H9 (cell line): ENCODE data around the gene ACER3. TPM values are rescaled to one million over a fixed set of nuclear protein-coding genes. Genes with fewer than 3 reads are reported as not detected.

Source experiments
- DNase-seq: peaks from one replicate; pipeline ENCODE4 v3.0.0-alpha.2; 2017
- H2AFZ ChIP-seq: one replicate; pipeline ENCODE4 v1.6.1; 2013; ENCODE audit warnings: mild to moderate bottlenecking, low read length, control low read depth, moderate library complexity
- H2AK5ac ChIP-seq: 2 replicates; pipeline ENCODE4 v1.6.1; 2013; ENCODE audit warnings: low read length, control low read depth, mixed read lengths; ENCODE audit not compliant: insufficient read length
- H2BK120ac ChIP-seq: one replicate; pipeline ENCODE4 v1.6.1; 2013; ENCODE audit warnings: low read depth, mild to moderate bottlenecking, low read length, control low read depth, inconsistent platforms; ENCODE audit not compliant: poor library complexity, severe bottlenecking
- H2BK12ac ChIP-seq: 2 replicates; pipeline ENCODE4 v1.6.1; 2013; ENCODE audit warnings: low read length, control low read depth, mixed read lengths, low read depth; ENCODE audit not compliant: insufficient read length
- H2BK15ac ChIP-seq: 2 replicates; pipeline ENCODE4 v1.6.1; 2013; ENCODE audit warnings: low read depth, low read length, control low read depth
- H2BK20ac ChIP-seq: one replicate; pipeline ENCODE4 v1.6.1; 2013; ENCODE audit warnings: low read depth, mild to moderate bottlenecking, low read length, control low read depth, inconsistent platforms; ENCODE audit not compliant: poor library complexity, severe bottlenecking
- H2BK5ac ChIP-seq: 2 replicates; pipeline ENCODE4 v1.6.1; 2013; ENCODE audit warnings: low read length, control low read depth, mixed read lengths; ENCODE audit not compliant: insufficient read length
- H3K14ac ChIP-seq: 2 replicates; pipeline ENCODE4 v1.6.1; 2013; ENCODE audit warnings: low read length, control low read depth; ENCODE audit not compliant: insufficient read depth
- H3K18ac ChIP-seq: 2 replicates; pipeline ENCODE4 v1.6.1; 2013; ENCODE audit warnings: low read depth, mild to moderate bottlenecking, mixed read lengths, low read length, control low read depth; ENCODE audit not compliant: insufficient read length
- H3K23ac ChIP-seq: 2 replicates; pipeline ENCODE4 v1.6.1; 2013; ENCODE audit warnings: low read length, control low read depth, mixed read lengths, low read depth; ENCODE audit not compliant: insufficient read length
- H3K23me2 ChIP-seq: 2 replicates; pipeline ENCODE4 v1.6.1; 2013; ENCODE audit warnings: low read depth, mild to moderate bottlenecking, mixed read lengths, low read length, control low read depth; ENCODE audit not compliant: insufficient read length, poor library complexity, severe bottlenecking
- H3K27ac ChIP-seq: 2 replicates; pipeline ENCODE4 v1.5.1; 2013; ENCODE audit warnings: low read length, control low read depth, mixed read lengths, low read depth; ENCODE audit not compliant: insufficient read length
- H3K27me3 ChIP-seq: 2 replicates; pipeline ENCODE4 v1.6.1; 2013; ENCODE audit warnings: low read length, control low read depth, inconsistent platforms; ENCODE audit not compliant: insufficient read depth
- H3K4ac ChIP-seq: 2 replicates; pipeline ENCODE4 v1.6.1; 2013; ENCODE audit warnings: low read depth, mild to moderate bottlenecking, control low read depth, inconsistent platforms, low read length, moderate library complexity
- H3K4me1 ChIP-seq: 2 replicates; pipeline ENCODE4 v1.6.1; 2013; ENCODE audit warnings: low read length, control low read depth, inconsistent platforms; ENCODE audit not compliant: insufficient read depth
- H3K4me2 ChIP-seq: 2 replicates; pipeline ENCODE4 v1.6.1; 2013; ENCODE audit warnings: low read length, control low read depth, mixed read lengths; ENCODE audit not compliant: insufficient read length, insufficient read depth
- H3K56ac ChIP-seq: 2 replicates; pipeline ENCODE4 v1.6.1; 2013; ENCODE audit warnings: low read depth, mild to moderate bottlenecking, mixed read lengths, low read length, control low read depth; ENCODE audit not compliant: insufficient read length
- H3K79me1 ChIP-seq: 2 replicates; pipeline ENCODE4 v1.6.1; 2013; ENCODE audit warnings: low read depth, mild to moderate bottlenecking, moderate library complexity, low read length, control low read depth, inconsistent platforms; ENCODE audit not compliant: insufficient read depth, poor library complexity, severe bottlenecking
- H3K79me2 ChIP-seq: 2 replicates; pipeline ENCODE4 v1.6.1; 2013; ENCODE audit warnings: low read length, control low read depth, inconsistent platforms; ENCODE audit not compliant: insufficient read depth
- H3K9ac ChIP-seq: 2 replicates; pipeline ENCODE4 v1.6.1; 2013; ENCODE audit warnings: low read length, control low read depth, mixed read lengths; ENCODE audit not compliant: insufficient read length; ENCODE audit errors: extremely low read depth
- H3K9me3 ChIP-seq: one replicate; pipeline ENCODE4 v1.6.1; 2013; ENCODE audit warnings: low read depth, low read length, inconsistent platforms; ENCODE audit not compliant: control insufficient read depth
- H3T11ph ChIP-seq: one replicate; pipeline ENCODE4 v1.6.1; 2013; ENCODE audit warnings: mild to moderate bottlenecking, low read length, control low read depth, inconsistent platforms
- H4K20me1 ChIP-seq: one replicate; pipeline ENCODE4 v1.6.1; 2013; ENCODE audit not compliant: control insufficient read depth, insufficient read length, insufficient read depth
- H4K5ac ChIP-seq: 2 replicates; pipeline ENCODE4 v1.6.1; 2013; ENCODE audit warnings: low read depth, mild to moderate bottlenecking, mixed read lengths, low read length, control low read depth; ENCODE audit not compliant: insufficient read length
- H4K8ac ChIP-seq: replicated peaks from 2 replicates; pipeline ENCODE4 v1.6.1; 2013; ENCODE audit warnings: low read length, control low read depth, mixed read lengths, low read depth; ENCODE audit not compliant: insufficient read length
- H4K91ac ChIP-seq: 2 replicates; pipeline ENCODE4 v1.6.1; 2013; ENCODE audit warnings: low read depth, mild to moderate bottlenecking, moderate library complexity, mixed read lengths, low read length, control low read depth; ENCODE audit not compliant: insufficient read length
- H3K27ac Mint-ChIP-seq, 3 experiments: 2 replicates in 2 of 3; 3 replicates in 1 of 3; pipeline ENCODE4 v1.8.0; 2020 to 2021; ENCODE audit warnings: mixed read lengths in 3 of 3, mild to moderate bottlenecking in 1 of 3, moderate library complexity in 1 of 3
- H3K27me3 Mint-ChIP-seq: 2 replicates; pipeline ENCODE4 v1.8.0; 2021; ENCODE audit warnings: low read depth, mild to moderate bottlenecking, moderate library complexity, mixed read lengths
- H3K36me3 Mint-ChIP-seq, 3 experiments: 2 replicates in 2 of 3; 3 replicates in 1 of 3; pipeline ENCODE4 v1.8.0; 2020 to 2021; ENCODE audit warnings: low read depth in 3 of 3, mixed read lengths in 3 of 3; ENCODE audit not compliant: insufficient read depth in 1 of 3
- H3K4me1 Mint-ChIP-seq, 2 experiments: 2 replicates each; pipeline ENCODE4 v1.8.0; 2020; ENCODE audit warnings: mixed read lengths in 2 of 2
- H3K4me3 Mint-ChIP-seq, 2 experiments: 2 replicates in 1 of 2; 3 replicates in 1 of 2; pipeline ENCODE4 v1.8.0; 2020 to 2021; ENCODE audit warnings: mild to moderate bottlenecking in 2 of 2, mixed read lengths in 2 of 2, moderate library complexity in 1 of 2
- H3K9me3 Mint-ChIP-seq, 2 experiments: 2 replicates in 1 of 2; 3 replicates in 1 of 2; pipeline ENCODE4 v1.8.0; 2020; ENCODE audit warnings: mild to moderate bottlenecking in 2 of 2, mixed read lengths in 2 of 2, moderate library complexity in 1 of 2
- whole genome bisulfite sequencing: extraction: QIAGEN DNeasy Blood & Tissue Kit; methylation state at CpG from one replicate; pipeline ENCODE4 v1.1.7; 2013; ENCODE audit warnings: missing lambda C conversion rate, low lambda C conversion rate, mixed read lengths; ENCODE audit not compliant: insufficient read length; ENCODE audit errors: extremely low coverage; 5-methylcytosine and 5-hydroxymethylcytosine counted together
- total RNA-seq: library from RNA; stranded (reverse); gene quantifications from 2 replicates; pipeline ENCODE4 v1.2.1, GENCODE V29; 2021
- TF ChIP-seq, protein P1 (sequence below): fragments of 200-600 bp; sonication (generic); conservative IDR thresholded peaks from 3 replicates; pipeline ENCODE4 v1.8.0; 2021; ENCODE audit warnings: antibody characterized with exemption, mild to moderate bottlenecking

Gene ACER3
- total RNA-seq, 1 experiment from 2014 or later: 14.7 TPM

GRCh38 chr11:76845069-76845468 is 15.6 kb upstream of the ACER3 start:
- H3K14ac ChIP-seq: no peak overlapping the region

More at GRCh38 chr11:76845069-76845468, 15.6 kb upstream of the ACER3 start:
- Histone ChIP-seq H3K9ac (no peak overlapping the region), H2BK20ac (no peak overlapping the region), H3K18ac (no peak overlapping the region), H3K4me2 (no peak overlapping the region), H2BK12ac (no peak overlapping the region), H3K23me2 (no peaks in the 10 kb centered on the region), H3K27ac (no peak overlapping the region), H3K79me2 (no peaks in the 10 kb centered on the region), H2BK120ac (no peak overlapping the region), H2BK5ac (no peak overlapping the region), H2BK15ac (no peak overlapping the region), H3K4ac (no peak overlapping the region), H4K91ac (no peak overlapping the region), H3K56ac (no peak overlapping the region), H3K9me3 (no peaks in the 10 kb centered on the region), H2AK5ac (no peak overlapping the region), H2AFZ (no peak overlapping the region), H3K4me1 (no peaks in the 10 kb centered on the region), H4K5ac (no peak overlapping the region), H3K27me3 (no peaks in the 10 kb centered on the region), H4K20me1 (no peaks in the 10 kb centered on the region), H4K8ac (no peak overlapping the region), H3K79me1 (no peaks in the 10 kb centered on the region), H3K23ac (no peak overlapping the region), H3T11ph (no peak overlapping the region)
- Mint-ChIP-seq H3K36me3 (peaks cover 0 to 4% (median 0%) of the 10 kb centered on the region in 3 experiments; a peak in 2 of 7 replicates), H3K4me1 (peaks cover 9 to 14% of the 10 kb centered on the region in 2 experiments), H3K27ac (no peak overlapping the region), H3K4me3 (no peak overlapping the region), H3K9me3 (peaks cover 0 to 3% of the 10 kb centered on the region in 2 experiments; a peak in 2 of 5 replicates), H3K27me3 (no peaks in the 10 kb centered on the region; the same call in none of the 2 replicates)
- no CpG with 5 or more reads among the region's 3 CpGs for WGBS
- TF ChIP-seq, protein P1, sequence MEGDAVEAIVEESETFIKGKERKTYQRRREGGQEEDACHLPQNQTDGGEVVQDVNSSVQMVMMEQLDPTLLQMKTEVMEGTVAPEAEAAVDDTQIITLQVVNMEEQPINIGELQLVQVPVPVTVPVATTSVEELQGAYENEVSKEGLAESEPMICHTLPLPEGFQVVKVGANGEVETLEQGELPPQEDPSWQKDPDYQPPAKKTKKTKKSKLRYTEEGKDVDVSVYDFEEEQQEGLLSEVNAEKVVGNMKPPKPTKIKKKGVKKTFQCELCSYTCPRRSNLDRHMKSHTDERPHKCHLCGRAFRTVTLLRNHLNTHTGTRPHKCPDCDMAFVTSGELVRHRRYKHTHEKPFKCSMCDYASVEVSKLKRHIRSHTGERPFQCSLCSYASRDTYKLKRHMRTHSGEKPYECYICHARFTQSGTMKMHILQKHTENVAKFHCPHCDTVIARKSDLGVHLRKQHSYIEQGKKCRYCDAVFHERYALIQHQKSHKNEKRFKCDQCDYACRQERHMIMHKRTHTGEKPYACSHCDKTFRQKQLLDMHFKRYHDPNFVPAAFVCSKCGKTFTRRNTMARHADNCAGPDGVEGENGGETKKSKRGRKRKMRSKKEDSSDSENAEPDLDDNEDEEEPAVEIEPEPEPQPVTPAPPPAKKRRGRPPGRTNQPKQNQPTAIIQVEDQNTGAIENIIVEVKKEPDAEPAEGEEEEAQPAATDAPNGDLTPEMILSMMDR: no peak
- no peak for DNase-seq
